PC-9 (cell line): ENCODE measurements around the gene PITPNB. TPM values are rescaled to one million over a fixed set of nuclear protein-coding genes. Genes with fewer than 3 reads are reported as not detected.

Experiments
- BruUV-seq: library from RNA; stranded (reverse); fragments of 400-500 nt; replicated peaks from 2 replicates; lab custom pipeline; 2021; lab: Mats Ljungman, UMichigan
- CTCF ChIA-PET: fragments of 300-600 bp; sonication (Branson Sonifier 250); formaldehyde crosslinking; loops from one replicate; lab custom pipeline; 2022; ENCODE audit warnings: antibody characterized with exemption; lab: Charles Lee
- POLR2A ChIA-PET: fragments of 300-600 bp; sonication (Branson Sonifier 250); formaldehyde crosslinking; loops from one replicate; lab custom pipeline; 2022; ENCODE audit warnings: antibody characterized with exemption; ENCODE audit not compliant: unreplicated experiment; lab: Charles Lee
- DNase-seq, 2 experiments: peaks; one replicate each; pipeline versions ENCODE4 v3.0.0 to v3.0.0-alpha.2; 2015 to 2022; ENCODE audit warnings: mixed read lengths in 1 of 2
- H2AFZ ChIP-seq: fragments of 200-600 bp; sonication (generic); 2 replicates; pipeline ENCODE4 v1.8.1; 2017; ENCODE audit warnings: antibody characterized with exemption
- H3F3A ChIP-seq: fragments of 200-600 bp; sonication (generic); 2 replicates; pipeline ENCODE4 v1.8.1; 2017; ENCODE audit warnings: antibody characterized with exemption, mild to moderate bottlenecking, low read depth; ENCODE audit not compliant: insufficient read depth
- H3K27ac ChIP-seq: fragments of 200-600 bp; sonication (generic); 2 replicates; pipeline ENCODE4 v1.6.1; 2016; ENCODE audit warnings: mixed run types
- H3K27me3 ChIP-seq: fragments of 200-600 bp; sonication (generic); 2 replicates; pipeline ENCODE4 v1.6.1; 2016; ENCODE audit warnings: low read depth, mixed run types; ENCODE audit not compliant: insufficient read depth
- H3K36me3 ChIP-seq: fragments of 200-600 bp; sonication (generic); 2 replicates; pipeline ENCODE4 v1.6.1; 2016; ENCODE audit warnings: low read depth, mixed run types
- H3K4me1 ChIP-seq: fragments of 200-600 bp; sonication (generic); replicated peaks from 2 replicates; pipeline ENCODE4 v1.6.1; 2016; ENCODE audit warnings: mixed run types; ENCODE audit not compliant: insufficient read depth
- H3K4me2 ChIP-seq: fragments of 200-600 bp; sonication (generic); 2 replicates; pipeline ENCODE4 v1.6.1; 2017; ENCODE audit warnings: mixed run types
- H3K4me3 ChIP-seq: fragments of 200-600 bp; sonication (generic); 2 replicates; pipeline ENCODE4 v1.6.1; 2016; ENCODE audit warnings: mixed run types
- H3K79me2 ChIP-seq: fragments of 200-600 bp; sonication (generic); 2 replicates; pipeline ENCODE4 v1.6.1; 2017; ENCODE audit warnings: low read depth, mixed run types
- H3K9me2 ChIP-seq: fragments of 200-600 bp; sonication (generic); 2 replicates; pipeline ENCODE4 v1.8.1; 2017; ENCODE audit warnings: mild to moderate bottlenecking; ENCODE audit not compliant: insufficient read depth
- H3K9me3 ChIP-seq: fragments of 200-600 bp; sonication (generic); 2 replicates; pipeline ENCODE4 v1.8.1; 2016; ENCODE audit warnings: low read depth; ENCODE audit not compliant: insufficient read depth
- H4K20me1 ChIP-seq: fragments of 200-600 bp; sonication (generic); 2 replicates; pipeline ENCODE4 v1.8.1; 2017; ENCODE audit not compliant: insufficient read depth
- EZH2 ChIP-seq: fragments of 200-600 bp; sonication (generic); IDR thresholded peaks from 2 replicates; pipeline ENCODE4 v1.8.0; 2017; ENCODE audit warnings: antibody characterized with exemption, low read depth
- intact Hi-C: fragments of 100-400 bp; cut with micrococcal nuclease; formaldehyde crosslinking; loops from one replicate; pipeline ENCODE4 v1.10.0; 2022; ENCODE audit not compliant: unreplicated experiment
- total RNA-seq: library from RNA; stranded (reverse); gene quantifications from 2 replicates; pipeline ENCODE4 v1.2.3, GENCODE V29; 2021
- TF ChIP-seq, protein P1 (sequence below): fragments of 200-600 bp; sonication (generic); conservative IDR thresholded peaks from 2 replicates; pipeline ENCODE4 v1.6.1; 2017; ENCODE audit warnings: mixed run types, antibody characterized with exemption, mild to moderate bottlenecking, moderate library complexity

Gene PITPNB
- total RNA-seq, 1 experiment from 2014 or later, result 49.6 TPM

- no peak for DNase-seq
- H3K79me2 ChIP-seq, result no peaks in the 10 kb centered on the region
- no peak overlapping the region for H3K4me2 ChIP-seq
- no peaks in the 10 kb centered on the region for H3K36me3 ChIP-seq
- H3K27me3 ChIP-seq, result no peaks in the 10 kb centered on the region
- no peaks in the 10 kb centered on the region for H3K9me3 ChIP-seq
- no peak overlapping the region for H2AFZ ChIP-seq
- no peaks in the 10 kb centered on the region for H3K4me1 ChIP-seq
- ChIA-PET CTCF (no interaction called here), POLR2A (no interaction called here)
- H3F3A ChIP-seq, result no peaks in the 10 kb centered on the region; the same call in 1 of the 2 replicates
- H4K20me1 ChIP-seq, result no peaks in the 10 kb centered on the region
- intact Hi-C loops, result no loop called here
- no TSS peak for BruUV-seq
- H3K4me3 ChIP-seq, result no peak overlapping the region
- H3K9me2 ChIP-seq, result no peaks in the 10 kb centered on the region
- H3K27ac ChIP-seq, result no peak overlapping the region
- TF ChIP-seq, protein P1, sequence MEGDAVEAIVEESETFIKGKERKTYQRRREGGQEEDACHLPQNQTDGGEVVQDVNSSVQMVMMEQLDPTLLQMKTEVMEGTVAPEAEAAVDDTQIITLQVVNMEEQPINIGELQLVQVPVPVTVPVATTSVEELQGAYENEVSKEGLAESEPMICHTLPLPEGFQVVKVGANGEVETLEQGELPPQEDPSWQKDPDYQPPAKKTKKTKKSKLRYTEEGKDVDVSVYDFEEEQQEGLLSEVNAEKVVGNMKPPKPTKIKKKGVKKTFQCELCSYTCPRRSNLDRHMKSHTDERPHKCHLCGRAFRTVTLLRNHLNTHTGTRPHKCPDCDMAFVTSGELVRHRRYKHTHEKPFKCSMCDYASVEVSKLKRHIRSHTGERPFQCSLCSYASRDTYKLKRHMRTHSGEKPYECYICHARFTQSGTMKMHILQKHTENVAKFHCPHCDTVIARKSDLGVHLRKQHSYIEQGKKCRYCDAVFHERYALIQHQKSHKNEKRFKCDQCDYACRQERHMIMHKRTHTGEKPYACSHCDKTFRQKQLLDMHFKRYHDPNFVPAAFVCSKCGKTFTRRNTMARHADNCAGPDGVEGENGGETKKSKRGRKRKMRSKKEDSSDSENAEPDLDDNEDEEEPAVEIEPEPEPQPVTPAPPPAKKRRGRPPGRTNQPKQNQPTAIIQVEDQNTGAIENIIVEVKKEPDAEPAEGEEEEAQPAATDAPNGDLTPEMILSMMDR, result no peak
- no peak for TF ChIP-seq EZH2
Measured at GRCh38 chr22:27815826-27816530, 103.1 kb downstream of the PITPNB start.

- ChIA-PET POLR2A (no interaction called here), CTCF (no interaction called here)
- H3F3A ChIP-seq, result no peaks in the 10 kb centered on the region; the same call in 1 of the 2 replicates
- no peak overlapping the region for H2AFZ ChIP-seq
- TF ChIP-seq, protein P1, result no peak
- TF ChIP-seq EZH2, result no peak
- no peaks in the 10 kb centered on the region for H3K79me2 ChIP-seq
- no peaks in the 10 kb centered on the region for H3K27me3 ChIP-seq
- H3K36me3 ChIP-seq, result no peaks in the 10 kb centered on the region
- DNase-seq, result no peak
- no peaks in the 10 kb centered on the region for H4K20me1 ChIP-seq
- H3K4me1 ChIP-seq, result no peaks in the 10 kb centered on the region
- no TSS peak for BruUV-seq
- intact Hi-C loops, result no loop called here
- no peak overlapping the region for H3K27ac ChIP-seq
- H3K9me2 ChIP-seq, result no peaks in the 10 kb centered on the region
- no peaks in the 10 kb centered on the region for H3K9me3 ChIP-seq
- H3K4me3 ChIP-seq, result no peak overlapping the region
- H3K4me2 ChIP-seq, result no peak overlapping the region
Measured at GRCh38 chr22:27814993-27815392, 104.1 kb downstream of the PITPNB start.

- POLR2A ChIA-PET, result no interaction called here
- TF ChIP-seq, protein P1, result no peak
- no peak for TF ChIP-seq EZH2
- intact Hi-C loops, result no loop called here
Measured at GRCh38 chr22:27811778-27812177, 107.3 kb downstream of the PITPNB start.

More at GRCh38 chr22:27811778-27812177, 107.3 kb downstream of the PITPNB start:
- Histone ChIP-seq H3K27me3 (no peaks in the 10 kb centered on the region), H3K27ac (no peak overlapping the region), H3K9me3 (no peaks in the 10 kb centered on the region), H3K79me2 (no peaks in the 10 kb centered on the region), H3K36me3 (no peaks in the 10 kb centered on the region), H3K4me1 (no peaks in the 10 kb centered on the region), H3K9me2 (no peaks in the 10 kb centered on the region), H3K4me2 (no peak overlapping the region), H2AFZ (no peak overlapping the region), H4K20me1 (no peaks in the 10 kb centered on the region), H3F3A (no peaks in the 10 kb centered on the region; the same call in none of the 2 replicates), H3K4me3 (no peak overlapping the region)
- DNase-seq, result no peak
- BruUV-seq, result no TSS peak
- CTCF ChIA-PET, result no interaction called here
